Lung (tissue), 12 donors: ENCODE results near the gene DDX42. TPM values are rescaled to one million over a fixed set of nuclear protein-coding genes. Genes with fewer than 3 reads are reported as not detected.

Experiments used
- ATAC-seq: fragments of 200-7000 bp; cut with Tn5 transposase; one replicate; pipeline ENCODE4 v1.9.1; 2020; ENCODE audit warnings: moderate number of reproducible peaks; ENCODE audit not compliant: insufficient read depth, low FRiP score
- DNase-seq, 3 donors: peaks; one replicate each; pipeline ENCODE4 v3.0.0-alpha.2; 2013 to 2017
- H3K27ac ChIP-seq, 2 donors: one replicate each; pipeline ENCODE4 v1.5.1; 2013; ENCODE audit warnings: mild to moderate bottlenecking in 2 of 2, moderate library complexity in 2 of 2, control low read depth in 1 of 2, inconsistent platforms in 1 of 2, low read depth in 1 of 2, low read length in 1 of 2
- H3K27me3 ChIP-seq, 3 donors: one replicate each; pipeline ENCODE4 v1.5.1; 2013; ENCODE audit warnings: low read length in 2 of 3; ENCODE audit not compliant: control insufficient read depth in 3 of 3, insufficient read depth in 3 of 3
- H3K36me3 ChIP-seq, 4 donors: one replicate each; pipeline ENCODE4 v1.5.1; 2013; ENCODE audit warnings: low read length in 4 of 4, mild to moderate bottlenecking in 1 of 4, moderate library complexity in 1 of 4; ENCODE audit not compliant: control insufficient read depth in 4 of 4, insufficient read depth in 4 of 4
- H3K4me1 ChIP-seq, 5 donors: one replicate each; pipeline ENCODE4 v1.5.1; 2013; ENCODE audit warnings: low read length in 5 of 5, mild to moderate bottlenecking in 2 of 5, moderate library complexity in 1 of 5; ENCODE audit not compliant: control insufficient read depth in 5 of 5, insufficient read depth in 5 of 5
- H3K4me3 ChIP-seq: one replicate; pipeline ENCODE4 v1.5.1; 2013; ENCODE audit warnings: mild to moderate bottlenecking, control low read depth, moderate library complexity
- H3K9ac ChIP-seq, 2 donors: one replicate each; pipeline ENCODE4 v1.5.1; 2013; ENCODE audit warnings: low read length in 2 of 2, control low read depth in 1 of 2; ENCODE audit not compliant: insufficient read depth in 1 of 2
- H3K9me3 ChIP-seq, 4 donors: one replicate each; pipeline ENCODE4 v1.5.1; 2013; ENCODE audit warnings: low read length in 3 of 4, mild to moderate bottlenecking in 1 of 4, moderate library complexity in 1 of 4; ENCODE audit not compliant: control insufficient read depth in 4 of 4, insufficient read depth in 3 of 4
- WGBS, 2 donors: extraction: QIAGEN DNeasy Blood & Tissue Kit; methylation state at CpG; one replicate each; pipeline ENCODE4 v1.1.7; 2013; 5-methylcytosine and 5-hydroxymethylcytosine counted together
- polyA plus RNA-seq, 2 donors: library from polyadenylated mRNA; stranded (reverse); fragments of 200-250 nt; gene quantifications; one replicate each; pipeline ENCODE4 v1.2.1, GENCODE V29; 2013
- total RNA-seq, 2 donors: library from RNA; depleted of rRNA in 1 of 2; stranded (reverse); fragments of >200 nt in 1 of 2; gene quantifications; one replicate each; pipeline ENCODE4 v1.2.1, GENCODE V29; 2014 to 2021
- TF ChIP-seq, protein P1 (sequence below): IDR thresholded peaks from 2 replicates; pipeline ENCODE4 v1.5.1; 2012; ENCODE audit warnings: mild to moderate bottlenecking; ENCODE audit errors: control extremely low read depth, extremely low read depth
- donor health status: control.
- donor health status: control.
- donor health status: Bipolar disorder and iron deficiency.
- donor health status: healthy.
- donor health status: DM: yes; HTN: yes; CAD: no.

Gene DDX42
- total and polyA plus RNA-seq, 4 donors = 47.8 to 153 (median 75.9) TPM

DNA sequence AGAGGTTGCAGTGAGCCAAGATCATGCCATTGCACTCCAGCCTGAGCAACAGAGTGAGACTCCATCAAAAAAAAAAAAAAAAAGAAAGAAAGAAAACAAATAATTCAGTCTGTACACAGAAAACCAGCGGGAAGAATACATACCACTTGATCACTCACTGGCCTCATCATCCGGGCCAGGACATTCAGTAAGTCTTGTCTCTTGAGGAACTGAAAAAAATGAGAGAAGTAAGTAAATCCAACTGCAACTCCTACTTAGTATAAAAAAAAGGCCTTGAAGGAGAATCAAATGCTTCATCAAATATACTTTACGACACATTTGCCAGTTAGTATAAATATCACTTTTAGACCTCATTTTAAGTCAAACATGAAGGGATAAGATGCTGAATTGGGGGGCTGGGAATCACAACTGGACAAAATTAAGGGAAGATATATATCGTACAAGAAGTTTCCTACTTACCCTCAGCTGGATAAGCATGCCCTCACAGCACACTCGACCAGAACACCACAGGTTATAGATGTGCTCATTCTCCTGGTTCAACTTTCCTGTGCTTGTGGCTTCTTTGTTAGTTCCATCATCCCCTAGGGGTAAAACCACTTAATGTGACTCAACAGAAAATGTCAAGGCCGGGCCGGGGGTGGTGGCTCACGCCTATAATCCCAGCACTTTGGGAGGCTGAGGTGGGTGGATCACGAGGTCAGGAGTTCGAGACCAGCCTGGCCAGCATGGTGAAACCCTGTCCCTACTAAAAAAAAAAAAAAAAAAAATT is 13.0 kb upstream of the DDX42 start:
- no peak overlapping the region for H3K27ac ChIP-seq
- H3K27me3 ChIP-seq = no peaks in the 10 kb centered on the region
- TF ChIP-seq, protein P1, sequence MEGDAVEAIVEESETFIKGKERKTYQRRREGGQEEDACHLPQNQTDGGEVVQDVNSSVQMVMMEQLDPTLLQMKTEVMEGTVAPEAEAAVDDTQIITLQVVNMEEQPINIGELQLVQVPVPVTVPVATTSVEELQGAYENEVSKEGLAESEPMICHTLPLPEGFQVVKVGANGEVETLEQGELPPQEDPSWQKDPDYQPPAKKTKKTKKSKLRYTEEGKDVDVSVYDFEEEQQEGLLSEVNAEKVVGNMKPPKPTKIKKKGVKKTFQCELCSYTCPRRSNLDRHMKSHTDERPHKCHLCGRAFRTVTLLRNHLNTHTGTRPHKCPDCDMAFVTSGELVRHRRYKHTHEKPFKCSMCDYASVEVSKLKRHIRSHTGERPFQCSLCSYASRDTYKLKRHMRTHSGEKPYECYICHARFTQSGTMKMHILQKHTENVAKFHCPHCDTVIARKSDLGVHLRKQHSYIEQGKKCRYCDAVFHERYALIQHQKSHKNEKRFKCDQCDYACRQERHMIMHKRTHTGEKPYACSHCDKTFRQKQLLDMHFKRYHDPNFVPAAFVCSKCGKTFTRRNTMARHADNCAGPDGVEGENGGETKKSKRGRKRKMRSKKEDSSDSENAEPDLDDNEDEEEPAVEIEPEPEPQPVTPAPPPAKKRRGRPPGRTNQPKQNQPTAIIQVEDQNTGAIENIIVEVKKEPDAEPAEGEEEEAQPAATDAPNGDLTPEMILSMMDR = no peak
- no peak overlapping the region for H3K9ac ChIP-seq
- ATAC-seq (no peak), DNase-seq (no peak)
- no peaks in the 10 kb centered on the region for H3K9me3 ChIP-seq
- 64 to 80% methylated on average over 10 of the region's 10 CpGs for WGBS, 2 donors
- H3K36me3 ChIP-seq = peaks cover 15 to 45% (median 28%) of the 10 kb centered on the region in 4 donors
- H3K4me1 ChIP-seq = peaks cover 0 to 32% (median 2%) of the 10 kb centered on the region in 5 donors
- no peak overlapping the region for H3K4me3 ChIP-seq

DNA sequence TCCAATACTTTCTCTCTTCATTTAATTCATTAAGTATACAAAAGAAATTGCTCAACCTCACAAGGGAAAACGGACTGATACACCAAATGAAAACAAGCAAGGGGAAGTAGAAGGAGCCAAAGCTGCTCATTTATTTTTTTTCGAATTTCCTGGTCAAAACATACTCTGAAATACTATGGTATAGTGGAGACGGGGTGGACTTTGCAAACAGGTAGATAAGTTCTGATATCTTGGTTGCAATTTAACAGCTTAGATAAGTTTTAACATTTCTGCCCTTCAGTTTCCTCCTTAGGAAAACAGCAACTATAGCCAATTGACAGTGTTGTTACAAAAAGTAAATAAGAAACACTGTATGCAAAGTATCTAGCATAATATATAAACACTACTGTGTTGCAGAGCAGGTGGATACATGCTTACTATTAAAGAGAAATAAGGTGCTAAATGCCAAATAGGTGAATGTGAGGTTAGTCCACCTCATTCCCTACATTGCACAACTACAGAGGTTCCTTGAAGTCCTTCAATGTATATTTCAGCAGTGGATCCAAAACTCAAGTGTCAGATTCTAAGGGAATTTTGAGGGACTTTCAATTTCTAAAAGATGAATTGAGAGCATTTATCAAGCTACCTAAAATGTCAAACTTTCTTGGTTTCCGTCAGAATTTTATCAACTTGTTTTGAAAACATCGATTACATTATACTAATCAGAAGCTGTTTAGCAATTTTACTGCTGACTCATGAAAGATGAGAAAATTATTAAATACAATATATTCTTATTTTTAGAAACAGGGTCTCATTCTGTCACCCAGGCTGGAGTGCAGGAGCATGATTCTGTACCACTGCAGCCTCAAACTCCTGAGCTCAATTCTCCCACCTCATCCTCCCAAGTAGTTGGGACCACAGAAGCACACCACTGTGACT is 11.6 kb upstream of the DDX42 start:
- Histone ChIP-seq H3K9ac (no peak overlapping the region), H3K36me3 (peaks cover 10 to 38% (median 19%) of the 10 kb centered on the region in 4 donors), H3K4me3 (no peak overlapping the region), H3K27ac (no peak overlapping the region), H3K9me3 (no peaks in the 10 kb centered on the region), H3K27me3 (no peaks in the 10 kb centered on the region), H3K4me1 (peaks cover 2 to 32% (median 3%) of the 10 kb centered on the region in 5 donors)
- TF ChIP-seq, protein P1 = no peak
- 49 to 67% methylated on average over 5 of the region's 5 CpGs for WGBS, 2 donors
- DNase-seq = peak in 2 of 3 donors; percentile 29 to 73
- ATAC-seq = no peak

DNA sequence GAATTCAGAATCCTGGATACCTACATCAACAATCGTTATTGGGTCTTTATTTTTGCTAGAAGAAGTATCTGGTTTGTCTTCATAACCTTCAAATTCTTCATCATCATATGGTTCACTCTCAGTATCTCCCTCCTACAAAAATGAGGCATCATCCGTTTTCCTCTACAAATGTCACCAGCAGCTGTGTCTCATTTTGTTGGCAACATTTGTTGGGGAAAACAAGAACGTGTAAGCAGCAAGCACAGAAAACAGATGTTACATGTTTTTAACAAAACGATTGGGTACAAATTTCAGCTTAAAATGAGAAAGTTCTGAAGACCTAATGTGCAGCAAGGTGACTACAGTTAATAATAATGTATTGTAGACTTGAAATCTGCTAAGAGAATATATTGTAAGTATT is 9.3 kb upstream of the DDX42 start:
- peak; percentile 73 to 97 (median 91) for DNase-seq
- 77 to 82% methylated on average over 4 of the region's 4 CpGs for WGBS, 2 donors

More for the DNA sequence above, 9.3 kb upstream of the DDX42 start:
- Histone ChIP-seq H3K4me3 (no peak overlapping the region), H3K27me3 (no peaks in the 10 kb centered on the region), H3K4me1 (peaks cover 2 to 32% (median 11%) of the 10 kb centered on the region in 5 donors), H3K9ac (no peak overlapping the region), H3K9me3 (no peaks in the 10 kb centered on the region), H3K36me3 (peaks cover 10 to 27% (median 21%) of the 10 kb centered on the region in 4 donors), H3K27ac (no peak overlapping the region)
- TF ChIP-seq, protein P1 = no peak
- ATAC-seq = no peak
